HG03521 (cell line): ENCODE results near the gene SHC3.

Source experiments
- ATAC-seq: cut with Tn5 transposase; IDR thresholded peaks from one replicate; pipeline ENCODE4 v1.9.1; 2021; ENCODE audit warnings: mild to moderate bottlenecking, moderate library complexity; ENCODE audit not compliant: unreplicated experiment

The SHC3 gene

DNA sequence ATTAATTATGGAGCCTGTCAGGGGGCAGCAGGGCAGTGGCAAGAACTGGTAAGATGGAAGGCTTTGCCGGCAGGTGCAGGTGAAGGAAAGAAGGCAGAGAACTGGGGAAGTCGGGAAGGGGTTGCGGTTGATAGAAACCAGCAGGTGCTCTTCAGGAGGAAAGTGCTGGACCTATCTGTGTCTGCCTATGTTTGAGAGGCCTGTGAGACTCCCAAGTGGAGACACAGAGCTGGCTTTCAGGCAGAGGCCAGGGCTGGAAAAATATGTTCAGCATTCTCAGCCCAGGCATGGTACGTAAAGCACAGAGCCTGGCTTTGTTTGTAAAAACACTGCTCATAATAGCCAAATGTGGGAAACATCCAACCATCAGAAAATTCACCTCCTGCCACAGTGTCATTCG lies 117.8 kb downstream of the SHC3 start:
- ATAC-seq, result no peak

DNA sequence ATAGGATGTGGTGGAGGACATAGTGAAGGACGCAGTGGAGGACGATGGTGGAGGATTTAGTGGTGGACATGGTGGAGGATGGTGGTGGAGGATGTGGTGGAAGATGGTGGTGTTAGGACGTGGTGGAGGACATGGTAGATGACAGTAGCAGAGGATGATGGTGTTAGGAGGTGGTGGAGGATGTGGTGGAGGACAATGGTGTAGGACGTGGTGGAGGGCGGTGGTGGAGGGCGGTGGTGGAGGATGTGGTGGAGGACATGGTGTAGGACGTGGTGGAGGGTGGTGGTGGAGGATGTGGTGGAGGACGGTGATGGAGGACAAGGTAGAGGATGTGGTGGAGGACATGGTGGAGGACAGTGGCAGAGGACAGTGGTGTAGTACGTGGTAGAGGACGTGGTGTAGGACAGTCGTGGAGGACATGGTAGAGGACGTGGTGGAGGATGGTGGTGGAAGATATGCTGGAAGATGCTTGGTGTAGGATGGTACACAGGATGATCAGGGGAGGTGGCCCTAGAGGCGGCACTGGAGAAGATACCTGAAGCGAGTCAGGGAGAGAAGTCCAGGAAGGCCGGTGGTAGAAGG lies 118.6 kb downstream of the SHC3 start:
- ATAC-seq, result no peak

DNA sequence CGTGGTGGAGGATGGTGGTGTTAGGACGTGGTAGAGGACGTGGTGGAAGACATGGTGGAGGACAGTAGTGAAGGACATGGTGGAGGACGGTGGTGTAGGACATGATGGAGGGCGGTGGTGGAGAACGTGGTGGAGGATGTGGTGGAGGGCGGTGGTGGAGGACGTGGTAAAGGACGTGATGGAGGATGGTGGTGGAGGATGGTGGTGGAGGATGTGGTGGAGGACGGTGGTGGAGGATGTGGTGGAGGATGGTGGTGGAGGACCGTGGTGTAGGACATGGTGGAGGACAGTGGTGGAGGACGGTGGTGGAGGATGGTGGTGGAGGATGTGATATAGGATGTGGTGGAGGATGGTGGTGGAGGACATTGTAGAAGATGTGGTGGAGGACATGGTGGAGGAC lies 119.7 kb downstream of the SHC3 start:
- ATAC-seq, result no peak

DNA sequence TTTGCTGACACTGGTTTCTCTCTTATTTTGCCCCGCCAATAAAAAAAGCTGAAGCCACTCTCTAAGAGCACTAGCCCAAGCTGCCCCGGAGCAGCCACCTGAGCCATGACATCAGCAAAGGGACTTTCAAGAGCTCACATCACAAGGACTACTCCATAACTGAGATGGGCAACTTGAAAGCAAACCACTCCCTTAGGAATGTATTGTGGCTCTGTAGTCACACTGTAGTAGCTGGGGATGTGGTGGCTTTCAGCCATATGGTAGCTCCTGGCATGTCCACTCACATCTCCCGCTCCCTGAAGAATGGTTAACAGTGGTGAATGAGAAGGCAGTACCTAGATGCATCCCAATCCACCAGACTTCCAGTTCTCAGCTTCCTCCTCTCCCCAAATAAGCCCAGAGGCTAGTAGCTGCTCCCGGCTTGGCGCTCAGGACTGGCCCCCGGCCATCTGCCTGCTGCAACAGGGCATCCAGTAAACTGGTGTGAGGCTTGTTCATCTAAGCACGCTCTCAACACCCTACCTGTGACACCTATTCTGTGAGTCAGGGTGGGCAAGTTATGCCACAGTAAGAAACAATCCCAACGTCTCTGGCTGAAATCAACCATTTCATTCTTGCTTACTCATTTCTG lies 123.6 kb downstream of the SHC3 start:
- ATAC-seq, result no peak

DNA sequence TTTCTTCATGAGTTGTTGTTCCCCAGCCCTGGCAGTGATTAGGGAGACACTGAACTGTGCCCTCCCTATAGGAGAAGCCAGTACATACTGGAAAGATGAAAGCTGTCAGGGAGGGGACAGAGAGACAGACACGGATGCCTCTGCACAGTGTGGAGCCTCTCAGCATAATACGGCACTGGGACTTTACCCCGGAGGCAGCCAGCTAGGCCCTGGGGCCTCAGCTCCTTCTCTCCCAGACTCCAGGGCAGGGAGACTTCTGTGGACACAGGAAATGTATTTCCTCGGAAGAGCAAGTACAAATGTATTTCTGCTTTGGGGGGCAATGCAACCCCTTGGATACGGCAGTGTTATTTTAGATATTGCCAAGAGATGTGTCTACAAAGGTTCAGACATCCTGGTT lies 125.3 kb downstream of the SHC3 start:
- no peak for ATAC-seq

DNA sequence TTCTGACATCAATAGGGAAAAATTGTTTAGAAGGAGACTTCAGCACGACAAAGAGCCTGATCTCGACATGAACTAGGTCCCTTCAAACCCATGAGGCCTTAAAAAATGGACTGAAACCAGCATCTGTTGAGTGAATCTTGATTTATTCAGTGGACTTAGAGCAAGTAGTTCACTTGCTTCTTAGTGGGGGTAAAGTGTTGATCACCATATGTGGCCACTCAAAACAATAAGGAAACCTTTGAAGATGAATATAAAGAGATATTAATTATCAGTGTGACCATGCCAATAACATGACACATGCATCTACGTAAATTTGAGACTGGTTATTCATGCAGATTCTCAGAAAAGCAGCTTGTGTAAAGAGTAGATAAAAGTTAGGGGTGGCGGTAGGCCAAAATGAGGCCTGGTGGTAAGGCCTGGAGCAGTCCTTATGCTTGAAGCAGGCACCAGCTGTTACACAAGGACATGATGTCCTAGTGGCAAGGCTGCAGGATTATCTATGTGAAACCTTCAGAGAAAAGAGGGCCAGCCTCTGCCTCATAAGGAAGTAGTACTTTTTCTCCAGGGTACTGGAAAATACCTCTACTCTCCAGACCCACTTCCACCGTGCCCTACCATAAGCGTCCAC lies 126.0 kb downstream of the SHC3 start:
- ATAC-seq, result no peak

DNA sequence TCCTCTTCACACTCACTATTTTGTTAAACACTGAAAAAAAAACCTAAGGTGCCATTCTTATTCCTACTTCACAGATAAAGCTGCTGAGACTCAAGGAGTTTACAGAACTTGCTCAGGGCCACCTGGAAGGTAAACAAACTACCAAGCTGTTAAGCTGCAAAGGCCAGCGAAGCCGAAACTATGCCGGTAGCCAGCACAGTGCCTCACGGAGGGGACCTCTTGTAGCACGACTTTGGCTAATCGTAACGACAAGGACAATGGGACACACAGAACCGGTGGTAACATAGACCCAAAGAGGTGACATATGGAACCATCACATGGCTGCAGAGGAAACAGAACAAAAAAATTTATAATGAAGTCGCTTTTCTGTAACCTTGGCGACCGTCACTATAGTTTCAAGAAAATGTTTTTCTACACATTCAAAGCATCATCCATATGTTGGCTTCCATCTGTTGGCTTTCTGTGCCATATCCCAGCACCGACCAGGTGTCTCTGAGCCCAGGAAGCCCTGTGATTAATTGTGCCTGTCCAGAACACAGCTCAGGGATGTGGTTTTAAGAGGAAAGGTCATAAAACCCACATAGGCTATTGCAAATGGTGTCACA lies 127.1 kb downstream of the SHC3 start:
- ATAC-seq, result no peak

DNA sequence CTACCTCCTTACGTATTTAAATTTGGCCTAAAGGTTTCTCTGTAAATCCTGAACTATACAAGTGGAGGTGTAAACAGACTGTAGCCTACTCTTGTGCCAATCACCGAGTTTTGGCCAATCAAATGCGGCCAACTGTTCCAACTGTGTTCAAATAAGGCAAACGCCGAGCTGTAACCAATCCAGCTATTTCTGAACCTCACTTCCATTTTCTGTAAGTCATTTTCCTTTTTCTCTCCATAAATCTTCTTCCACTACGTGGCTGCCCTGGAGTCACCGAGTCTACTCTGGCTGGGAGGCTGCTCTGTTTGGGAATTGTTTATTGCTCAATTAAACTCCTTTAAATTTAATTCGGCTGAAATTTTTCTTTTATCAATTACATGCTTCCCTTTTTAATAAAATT lies 129.0 kb downstream of the SHC3 start:
- ATAC-seq, result no peak

DNA sequence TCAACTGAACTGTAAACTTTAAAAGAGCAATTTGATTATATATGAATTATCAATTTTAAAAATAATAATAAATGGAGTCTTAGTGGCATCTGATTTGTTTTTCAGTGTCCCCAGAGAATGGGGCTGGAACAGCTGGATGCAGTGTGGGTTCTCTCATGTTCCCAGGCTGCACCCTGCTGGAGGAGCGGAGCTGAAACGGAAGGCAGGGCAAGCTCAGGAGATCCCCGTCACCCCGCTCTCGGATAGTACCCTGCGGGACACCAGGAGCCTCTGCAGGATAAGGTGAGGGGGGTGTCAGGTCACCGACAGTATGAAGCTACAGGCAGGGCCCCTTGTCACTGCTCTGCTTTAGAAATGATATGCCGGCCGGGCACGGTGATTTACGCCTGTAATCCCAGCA lies 130.0 kb downstream of the SHC3 start:
- ATAC-seq, result no peak

DNA sequence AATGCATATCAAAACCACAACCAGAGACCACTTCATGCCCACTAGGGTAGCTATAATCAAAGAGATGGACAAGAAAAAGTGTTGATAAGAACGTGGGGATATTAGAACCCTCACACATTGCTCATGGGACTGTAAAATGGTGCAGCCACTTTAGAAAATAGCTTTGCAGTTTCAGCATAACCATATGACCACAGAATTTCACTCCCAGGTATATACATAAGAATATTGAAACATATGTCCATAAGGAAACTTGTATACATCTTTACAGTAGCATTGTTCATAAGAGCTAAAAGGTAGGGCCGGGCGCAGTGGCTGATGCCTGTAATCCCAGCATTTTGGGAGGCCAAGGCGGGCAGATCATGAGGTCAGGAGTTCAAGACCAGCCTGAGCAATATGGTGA lies 131.0 kb downstream of the SHC3 start:
- ATAC-seq, result no peak

DNA sequence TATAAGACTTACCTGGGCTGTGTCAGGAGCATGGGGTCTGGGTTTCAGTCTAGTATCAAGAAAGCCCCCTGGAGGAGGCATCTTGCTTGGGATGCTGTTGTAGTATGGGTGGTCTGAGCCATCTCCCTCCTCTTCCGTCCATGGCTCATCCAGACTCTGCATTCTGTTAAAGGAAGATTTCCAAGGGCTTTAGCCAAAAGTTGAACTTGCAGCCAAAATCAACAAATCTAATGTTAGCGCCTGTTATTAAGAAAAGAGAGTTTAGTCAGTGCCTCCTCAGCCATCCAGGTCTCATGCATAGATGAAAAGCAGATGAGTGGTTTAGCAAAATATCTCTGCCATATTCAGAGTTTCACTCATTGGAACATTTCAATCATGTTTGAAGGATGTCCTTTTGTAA lies 131.8 kb downstream of the SHC3 start:
- ATAC-seq, result no peak

DNA sequence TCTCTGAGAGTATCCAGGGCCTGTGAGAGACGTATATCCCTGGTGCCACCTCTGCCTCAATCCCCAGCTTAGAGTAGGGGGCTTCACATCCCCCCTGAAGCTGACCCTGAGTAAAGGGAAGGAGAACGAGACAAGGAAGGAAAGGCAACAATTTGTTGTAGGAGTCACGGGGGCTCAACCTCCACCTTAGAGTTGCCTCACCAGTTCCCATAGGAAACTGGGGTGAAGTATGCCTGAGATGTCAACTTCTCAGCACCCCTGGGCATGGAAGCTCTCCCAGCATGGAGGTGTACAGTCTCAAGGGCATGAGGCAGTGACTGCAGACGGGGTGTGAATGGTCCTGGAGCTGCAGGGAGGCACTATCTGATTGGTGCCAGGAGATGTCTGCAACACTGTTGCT lies 133.7 kb downstream of the SHC3 start:
- ATAC-seq, result no peak

DNA sequence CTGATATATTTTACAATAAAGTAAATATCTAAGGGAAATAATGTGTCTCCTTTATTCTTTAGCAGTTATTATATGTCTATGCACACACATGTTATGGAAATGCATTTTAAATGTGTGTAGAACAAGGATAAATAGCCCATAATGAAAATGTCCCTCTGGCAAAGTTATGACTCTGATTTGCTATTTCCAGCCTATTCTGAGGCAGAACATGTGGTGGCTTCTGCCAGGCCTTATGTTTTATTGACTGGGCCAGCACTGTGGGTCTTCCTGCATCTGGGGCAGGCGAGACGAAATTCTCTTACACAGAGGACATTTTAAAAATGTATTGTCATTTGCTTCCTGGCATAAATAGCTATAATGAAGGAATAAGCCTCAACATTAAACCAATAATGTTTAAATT lies 134.5 kb downstream of the SHC3 start:
- no peak for ATAC-seq

DNA sequence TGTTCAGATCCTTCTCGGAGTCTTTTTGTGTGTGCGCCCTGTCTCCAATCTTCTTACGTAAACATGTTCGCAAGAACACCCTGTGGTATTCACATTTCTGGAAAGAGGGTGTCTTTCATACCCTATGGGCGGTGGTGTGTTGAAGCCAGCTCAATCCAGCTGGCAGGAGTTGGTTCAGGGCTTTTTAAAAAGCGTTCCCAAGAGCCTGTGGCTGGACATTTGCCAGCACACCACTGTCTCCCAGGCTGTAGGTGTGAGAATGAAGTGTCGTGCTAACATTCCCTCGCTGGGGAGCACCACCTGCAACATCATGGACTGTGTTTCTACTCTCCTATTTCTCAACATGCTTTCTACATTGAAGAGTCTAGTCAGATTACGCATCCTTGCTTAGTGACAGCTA lies 135.6 kb downstream of the SHC3 start:
- ATAC-seq, result no peak

DNA sequence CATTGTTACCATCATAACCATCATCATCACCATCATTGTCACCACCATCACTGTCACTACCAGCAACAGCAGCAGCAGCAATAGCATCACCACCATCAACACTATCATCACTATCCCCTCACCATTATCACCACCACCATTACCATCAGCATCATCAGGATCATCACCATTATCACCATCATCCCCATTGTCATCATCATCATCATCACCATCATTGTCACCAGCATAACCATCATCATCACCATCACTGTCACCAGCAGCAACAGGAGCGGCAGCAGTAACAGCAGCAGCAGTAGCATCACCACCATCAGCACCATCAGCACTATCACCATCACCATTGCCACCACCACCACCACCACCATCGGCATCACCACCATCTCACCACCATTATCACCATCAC lies 139.0 kb downstream of the SHC3 start:
- ATAC-seq, result no peak

DNA sequence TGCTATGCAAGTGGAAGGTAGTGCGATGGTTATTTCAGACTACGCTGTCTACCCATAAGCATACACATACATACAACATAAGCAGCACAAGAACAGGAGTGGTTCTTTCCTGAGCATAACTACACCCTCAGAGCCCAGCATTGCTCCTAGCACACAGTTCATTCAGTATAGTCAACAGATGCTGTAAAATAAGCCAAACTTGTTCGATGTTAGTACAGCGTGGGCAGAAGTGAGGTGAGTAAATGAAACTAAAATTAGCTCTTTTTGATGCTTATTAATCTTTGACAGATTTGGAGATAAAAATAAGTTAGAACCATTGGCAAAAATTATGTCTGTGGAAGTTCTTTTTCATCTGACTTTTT lies 139.5 kb downstream of the SHC3 start:
- ATAC-seq, result no peak

DNA sequence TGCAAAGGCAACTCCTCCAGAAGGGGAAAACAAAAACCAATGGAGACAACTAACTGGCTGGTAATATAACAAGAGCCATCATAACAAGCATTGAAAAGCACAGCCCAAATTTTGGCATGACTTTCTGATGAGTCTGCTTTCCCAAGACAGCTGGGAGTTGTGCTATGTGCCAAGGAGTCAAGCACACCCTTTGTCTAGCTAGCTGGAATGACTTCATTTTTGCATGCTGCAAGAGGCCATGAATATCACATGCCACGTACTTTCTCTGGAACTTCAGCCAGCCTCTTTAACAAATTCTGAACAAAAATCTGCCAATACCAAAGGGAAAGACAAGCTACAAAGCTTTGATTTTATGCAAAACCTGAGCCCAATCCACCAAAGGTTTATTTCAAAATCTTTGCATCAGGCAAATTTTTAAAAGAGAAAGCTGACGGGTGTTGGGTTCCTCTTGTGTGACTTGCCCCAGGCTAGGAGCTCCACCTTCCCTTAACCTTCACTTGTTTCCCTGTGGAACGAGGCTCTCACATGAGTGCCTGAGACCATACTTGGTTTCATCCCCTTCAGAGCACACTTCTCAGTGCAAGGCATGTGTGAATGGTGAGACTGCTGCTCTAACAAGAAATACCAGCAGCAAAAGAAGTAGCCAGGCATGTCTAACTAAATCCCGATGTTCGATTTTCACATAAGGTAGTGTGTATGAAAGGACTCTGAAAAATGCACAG lies 140.1 kb downstream of the SHC3 start:
- no peak for ATAC-seq

DNA sequence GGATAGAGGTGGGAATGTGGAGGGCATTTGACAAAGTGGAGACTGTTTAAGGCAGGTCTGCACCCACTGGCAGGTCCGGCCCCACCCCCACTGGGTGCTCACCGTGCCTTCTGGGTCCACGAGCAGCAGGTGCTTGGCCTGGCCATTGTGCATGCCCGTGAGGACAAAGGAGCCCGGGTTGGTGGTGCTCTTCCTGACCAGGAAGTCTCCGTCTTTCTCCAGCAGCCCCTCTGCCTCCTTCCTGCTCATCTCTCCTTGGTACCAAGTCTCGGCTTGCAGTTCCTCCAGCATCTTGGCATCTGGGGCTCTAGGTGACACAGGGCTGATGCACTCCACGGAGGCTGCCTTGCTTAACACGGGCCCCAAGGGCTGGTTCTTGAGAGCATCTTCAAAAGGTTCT lies 140.7 kb downstream of the SHC3 start:
- ATAC-seq, result no peak

DNA sequence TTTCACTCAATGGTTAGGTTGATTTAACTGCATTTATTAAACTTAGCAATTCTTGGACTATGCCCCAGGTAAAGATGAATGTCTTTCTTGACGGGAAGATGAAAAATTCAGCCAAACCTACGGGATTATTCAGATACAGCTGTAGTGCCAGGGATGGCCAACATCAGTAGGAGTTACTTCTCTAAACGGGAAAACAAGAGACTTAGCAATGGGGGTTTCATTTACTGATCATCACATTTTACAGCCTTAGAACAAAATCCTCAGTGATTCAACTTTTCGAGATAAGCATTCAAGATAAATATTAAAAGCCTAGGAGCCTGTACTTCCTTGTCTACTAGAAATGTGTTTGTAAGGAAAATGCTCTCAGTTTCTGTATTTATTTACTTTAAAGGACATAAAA lies 141.3 kb downstream of the SHC3 start:
- no peak for ATAC-seq

DNA sequence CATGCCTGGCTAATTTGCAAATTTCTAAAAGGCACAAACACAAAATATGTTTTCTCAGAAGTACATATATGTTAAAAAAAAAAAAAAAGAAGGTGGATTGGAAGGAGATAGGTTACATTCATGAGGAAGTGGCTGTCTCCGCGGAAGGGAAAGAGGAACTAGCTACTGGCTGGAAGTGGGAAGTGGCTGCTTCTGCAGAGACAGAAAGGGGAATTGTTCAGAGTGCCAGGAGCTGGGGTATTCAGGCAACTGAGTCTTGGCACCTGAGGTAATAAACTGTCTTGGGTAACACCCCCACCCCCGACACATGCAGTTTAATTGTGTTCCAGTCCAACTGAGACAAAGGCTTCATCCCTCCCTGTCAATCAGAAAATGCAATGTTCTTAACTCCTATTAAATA lies 141.7 kb downstream of the SHC3 start:
- ATAC-seq, result no peak

DNA sequence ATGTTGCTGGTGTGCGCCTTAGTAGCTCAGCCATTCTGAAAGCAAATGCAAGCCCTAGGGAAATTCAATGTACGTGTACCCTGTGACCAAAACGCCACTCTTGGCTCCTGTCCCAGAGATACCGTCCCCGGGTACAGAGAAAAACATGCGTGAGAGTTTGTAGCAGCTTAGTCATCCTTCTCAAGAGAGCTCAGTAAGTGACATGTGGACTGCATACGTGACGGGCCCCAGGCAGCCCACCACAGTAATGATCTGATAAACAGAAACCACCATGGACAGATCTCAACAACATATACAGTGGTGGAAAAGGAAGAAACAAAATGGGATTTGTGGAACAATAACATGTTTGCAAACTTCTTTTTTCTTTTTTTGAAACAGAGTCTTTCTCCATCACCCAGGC lies 142.2 kb downstream of the SHC3 start:
- no peak for ATAC-seq

DNA sequence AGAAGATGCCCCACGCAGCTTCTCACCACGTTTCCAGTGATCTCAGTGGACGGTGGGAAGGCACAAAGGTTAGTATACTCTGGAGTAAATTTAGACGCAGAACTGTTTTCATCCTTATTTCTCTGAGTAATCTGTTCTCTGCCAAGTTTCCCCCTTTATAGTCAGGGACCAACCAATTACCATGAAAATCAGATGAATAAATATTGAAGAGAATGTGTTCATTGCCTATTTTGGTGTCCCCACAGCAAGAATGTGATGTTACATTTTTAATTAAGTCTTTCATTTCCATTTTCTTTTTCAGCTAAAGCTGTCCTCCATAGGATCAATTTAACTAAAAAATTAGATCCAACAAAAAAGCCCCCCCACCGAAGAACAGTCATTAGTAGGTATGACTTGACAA lies 146.0 kb downstream of the SHC3 start:
- no peak for ATAC-seq
